Psoas muscle (tissue), 8 donors: ENCODE measurements around the gene ADCY10. TPM values are rescaled to one million over a fixed set of nuclear protein-coding genes. Genes with fewer than 3 reads are reported as not detected.
"Not testable (repeated sequence)": the region's sequence is repeated elsewhere in the genome, so short reads cannot be mapped to it uniquely, and the experiment has no call there.

Source experiments
- ATAC-seq, 4 donors: fragments of 200-7000 bp; cut with Tn5 transposase; one replicate each; pipeline ENCODE4 v1.9.1; 2020; ENCODE audit warnings: moderate library complexity in 3 of 4, mild to moderate bottlenecking in 2 of 4
- DNase-seq, 2 donors: peaks; one replicate each; pipeline ENCODE4 v3.0.0-alpha.2; 2020
- H3K27ac ChIP-seq: fragments of 200-600 bp; one replicate; pipeline ENCODE4 v1.8.0; 2022
- H3K27me3 ChIP-seq, 3 donors: fragments of 200-600 bp in 1 of 3; one replicate each; pipeline versions ENCODE4 v1.6.1 to v1.8.0; 2013 to 2022; ENCODE audit warnings: low read length in 2 of 3, mild to moderate bottlenecking in 2 of 3, moderate library complexity in 1 of 3; ENCODE audit not compliant: insufficient read depth in 3 of 3
- H3K36me3 ChIP-seq, 2 donors: fragments of 200-600 bp in 1 of 2; one replicate each; pipeline versions ENCODE4 v1.6.1 to v1.8.0; 2013 to 2022; ENCODE audit warnings: low read depth in 1 of 2, mild to moderate bottlenecking in 1 of 2, moderate library complexity in 1 of 2; ENCODE audit not compliant: insufficient read depth in 1 of 2
- H3K4me1 ChIP-seq: fragments of 200-600 bp; one replicate; pipeline ENCODE4 v1.8.0; 2022
- H3K4me3 ChIP-seq: fragments of 200-600 bp; one replicate; pipeline ENCODE4 v1.8.0; 2022; ENCODE audit warnings: mild to moderate bottlenecking
- H3K9me3 ChIP-seq: fragments of 200-600 bp; one replicate; pipeline ENCODE4 v1.8.0; 2022
- CTCF ChIP-seq: fragments of 200-600 bp; IDR thresholded peaks from one replicate; pipeline ENCODE4 v1.8.0; 2022; ENCODE audit warnings: antibody characterized with exemption
- WGBS, 3 donors: extraction: QIAGEN DNeasy Blood & Tissue Kit; methylation state at CpG; one replicate each; pipeline versions ENCODE4 v1.1.6 to v1.1.7; 2013; 5-methylcytosine and 5-hydroxymethylcytosine counted together
- intact Hi-C, 2 donors: fragments of 100-400 bp; cut with DNase I; formaldehyde crosslinking; loops; one replicate each; pipeline versions ENCODE4 v1.11.0 to v1.14.2; 2022
- polyA plus RNA-seq, 3 donors: library from polyadenylated mRNA; stranded (reverse); fragments of 200-250 nt; gene quantifications; one replicate each; pipeline ENCODE4 v1.2.3, GENCODE V29; 2013
- total RNA-seq, 4 donors: library from RNA; stranded (reverse); fragmentation: NEBNext Ultra II Directional in 2 of 4; extraction: Animal tissue kit (Norgen Biotek cat#: 25700) in 2 of 4; gene quantifications; one replicate each; pipeline versions ENCODE4 v1.2.1 to v1.2.4, GENCODE V29; 2021 to 2023
- donor health status: healthy with polysubstance abuse.
- donor health status: DM: no; HTN: no; CAD: no; lungs with moderate emphysema.
- donor health status: Bipolar disorder and iron deficiency.
- donor health status: healthy.
- donor health status: DM: yes; HTN: yes; CAD: no.
- donor health status: DM: no; HTN: no; CAD: no.
- donor health status: DM: no; HTN: no; CAD: no.
- donor health status: DM: yes; HTN: yes; CAD: no.

ADCY10 gene
- total and polyA plus RNA-seq, 7 donors = 0.01 to 0.54 (median 0.17) TPM

DNA sequence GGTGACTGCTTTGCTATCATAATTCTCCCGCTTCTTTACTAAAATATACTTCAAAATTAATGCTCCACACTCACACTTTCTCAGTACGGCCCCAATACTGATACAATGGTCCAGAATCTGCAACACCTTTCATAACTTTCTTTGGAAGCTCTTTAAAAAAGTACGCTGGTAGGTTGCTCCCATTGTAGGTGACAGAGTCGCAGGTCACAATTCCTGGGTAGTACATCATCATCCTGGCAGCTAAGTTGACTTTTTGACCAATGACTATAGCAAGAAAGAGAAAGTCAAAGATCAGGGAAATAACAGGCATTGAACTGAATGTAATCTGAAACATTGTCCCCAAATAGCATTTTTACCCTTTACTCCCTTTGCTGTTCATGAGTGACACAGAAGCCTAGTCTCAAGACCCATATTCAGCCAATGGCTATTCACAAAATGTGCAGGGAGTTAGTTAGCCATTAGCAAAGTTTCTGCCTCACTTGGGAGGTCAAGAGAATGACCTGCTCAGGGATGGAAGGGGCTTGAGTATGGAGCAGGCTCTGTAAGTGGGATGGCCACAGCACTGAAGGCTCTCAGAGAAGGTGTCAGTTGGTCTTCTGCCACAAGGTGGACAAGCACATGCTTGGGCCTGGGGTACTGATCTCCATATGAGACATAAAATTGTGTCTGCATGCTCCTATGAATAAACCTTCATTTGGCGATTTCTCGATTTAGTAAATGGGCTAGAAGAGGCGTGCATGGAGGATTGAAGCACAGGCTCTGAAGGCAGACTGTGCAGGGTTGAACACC is 35.4 kb downstream of the ADCY10 start:
- Histone ChIP-seq H3K4me3 (no peak overlapping the region), H3K27ac (no peak overlapping the region), H3K36me3 (no peaks in the 10 kb centered on the region), H3K9me3 (no peaks in the 10 kb centered on the region), H3K4me1 (no peaks in the 10 kb centered on the region), H3K27me3 (no peaks in the 10 kb centered on the region)
- WGBS, 3 donors = 97 to 98% (median 98%) methylated on average over 7 of the region's 7 CpGs
- ATAC-seq (no peak), DNase-seq (no peak)
- no peak for TF ChIP-seq CTCF
- intact Hi-C loops = no loop called here

DNA sequence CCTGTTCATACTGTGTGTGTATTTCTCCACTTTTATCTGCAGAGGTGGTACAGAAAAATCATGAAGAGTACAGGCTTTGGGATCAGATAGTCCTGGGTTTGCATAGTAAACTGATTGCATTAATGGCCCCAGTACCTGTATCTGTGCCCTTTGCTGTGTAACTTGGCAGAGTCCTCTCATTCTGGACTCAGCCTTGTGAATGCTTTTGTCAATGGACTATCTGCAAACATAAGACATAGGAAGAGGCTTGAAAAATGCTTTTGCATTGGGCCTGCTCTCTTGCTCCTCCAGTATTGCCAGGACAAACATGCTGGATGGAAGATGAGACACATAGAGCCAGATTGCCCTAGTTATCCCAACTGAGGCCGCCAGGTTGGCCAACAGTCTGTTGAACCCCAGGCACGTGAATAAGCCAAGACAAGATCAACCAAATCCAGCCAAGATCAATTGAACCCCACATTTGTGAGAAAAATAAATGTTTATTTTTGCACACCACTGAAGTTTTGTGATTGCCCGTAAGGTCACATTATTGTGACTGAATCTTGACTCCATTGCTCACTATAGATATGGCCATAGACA is 37.2 kb downstream of the ADCY10 start:
- Histone ChIP-seq H3K4me3 (no peak overlapping the region), H3K36me3 (no peaks in the 10 kb centered on the region), H3K9me3 (no peaks in the 10 kb centered on the region), H3K27ac (no peak overlapping the region), H3K4me1 (no peaks in the 10 kb centered on the region), H3K27me3 (no peaks in the 10 kb centered on the region)
- WGBS, 3 donors = 92 to 99% (median 93%) methylated on average over 3 of the region's 3 CpGs
- no peak for DNase-seq
- no peak for ATAC-seq
- intact Hi-C loops = no loop called here
- no peak for TF ChIP-seq CTCF

DNA sequence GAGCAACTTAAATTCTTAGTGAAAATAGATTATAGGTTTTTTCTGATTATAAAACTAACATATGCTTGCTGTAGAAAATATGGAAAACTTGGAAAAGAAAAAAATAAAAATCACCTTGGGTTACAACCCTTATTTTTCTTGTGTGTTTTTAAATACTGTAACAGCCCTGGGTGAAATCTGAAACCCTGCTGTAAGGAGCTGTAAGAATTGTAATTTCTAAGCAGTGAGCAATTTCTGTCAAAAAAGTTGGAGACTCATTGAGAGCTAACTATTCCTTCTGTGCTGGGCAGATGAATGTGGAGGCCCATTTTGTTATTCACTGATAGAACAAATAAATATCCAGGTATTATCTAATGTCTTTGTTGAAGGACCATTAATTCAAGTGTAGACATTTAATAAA is 42.6 kb downstream of the ADCY10 start:
- no peaks in the 10 kb centered on the region for H3K36me3 ChIP-seq
- DNase-seq = no peak
- no peaks in the 10 kb centered on the region for H3K27me3 ChIP-seq
- no peak for ATAC-seq
- no peak for TF ChIP-seq CTCF
- no peak overlapping the region for H3K27ac ChIP-seq
- H3K4me1 ChIP-seq = no peaks in the 10 kb centered on the region
- no peak overlapping the region for H3K4me3 ChIP-seq
- no peaks in the 10 kb centered on the region for H3K9me3 ChIP-seq
- intact Hi-C loops = no loop called here

- H3K27me3 ChIP-seq, H3K27ac ChIP-seq, H3K9me3 ChIP-seq, H3K4me3 ChIP-seq, intact Hi-C loops, DNase-seq, H3K36me3 ChIP-seq, H3K4me1 ChIP-seq, ATAC-seq: not testable (repeated sequence)
- WGBS, 3 donors = 69 to 74% (median 70%) methylated on average over 16 of the region's 16 CpGs
Observed at GRCh38 chr1:167869157-167870001, 44.6 kb downstream of the ADCY10 start.

DNA sequence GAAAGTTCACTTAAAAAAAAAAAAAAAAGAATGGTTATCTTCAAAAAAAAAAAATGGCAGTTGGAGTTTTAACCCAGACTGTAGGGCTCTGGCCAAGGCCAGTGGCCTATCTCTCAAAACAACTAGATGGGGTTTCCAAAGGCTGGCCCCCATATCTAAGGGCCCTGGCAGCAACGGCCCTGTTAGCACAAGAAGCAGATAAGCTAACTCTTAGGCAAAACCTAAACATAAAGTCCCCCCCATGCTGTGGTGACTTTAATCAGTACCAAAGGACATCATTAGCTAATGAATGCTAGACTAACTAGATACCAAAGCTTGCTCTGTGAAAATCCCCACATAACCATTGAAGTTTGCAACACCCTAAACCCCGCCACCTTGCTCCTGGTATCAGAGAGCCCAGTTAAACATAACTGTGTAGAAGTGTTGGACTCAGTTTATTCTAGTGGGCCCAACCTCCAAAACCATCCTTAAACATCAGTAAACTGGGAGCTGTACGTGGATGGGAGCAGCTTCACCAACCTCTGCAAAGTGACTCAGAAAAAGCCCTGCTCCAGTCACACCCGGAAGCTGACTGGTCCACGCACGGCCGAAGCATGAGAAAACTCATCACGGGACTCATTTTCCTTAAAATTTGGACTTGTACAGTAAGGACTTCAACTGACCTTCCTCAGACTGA is 47.1 kb downstream of the ADCY10 start:
- H3K4me1 ChIP-seq, H3K27me3 ChIP-seq, ATAC-seq, H3K9me3 ChIP-seq, H3K4me3 ChIP-seq, DNase-seq, H3K27ac ChIP-seq, intact Hi-C loops, H3K36me3 ChIP-seq: not testable (repeated sequence)
- 94 to 97% (median 96%) methylated on average over 8 of the region's 8 CpGs for WGBS, 3 donors

DNA sequence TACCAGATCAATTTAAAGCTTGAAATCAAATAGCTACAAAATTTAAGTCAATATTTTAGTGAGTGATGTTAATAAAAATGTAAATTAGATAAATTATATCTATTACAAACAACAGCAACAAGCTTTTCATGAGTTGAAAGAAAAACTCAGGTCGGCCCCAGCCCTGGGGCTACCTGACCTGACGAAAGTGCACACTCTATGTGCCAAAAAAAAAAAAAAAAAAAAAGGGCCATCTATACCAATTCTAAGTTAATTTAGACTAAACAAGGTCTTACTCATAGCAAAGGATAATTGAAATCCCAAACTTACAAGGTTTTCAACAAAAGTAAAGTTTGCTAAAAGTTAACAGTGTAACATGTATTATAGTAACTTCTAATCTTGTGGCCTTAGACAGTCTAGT is 47.6 kb downstream of the ADCY10 start:
- ATAC-seq, DNase-seq, H3K9me3 ChIP-seq, H3K27ac ChIP-seq, H3K36me3 ChIP-seq, H3K4me3 ChIP-seq, H3K27me3 ChIP-seq, H3K4me1 ChIP-seq, intact Hi-C loops: not testable (repeated sequence)
- WGBS, 3 donors = 88 to 97% (median 97%) methylated on average over 2 of the region's 2 CpGs

DNA sequence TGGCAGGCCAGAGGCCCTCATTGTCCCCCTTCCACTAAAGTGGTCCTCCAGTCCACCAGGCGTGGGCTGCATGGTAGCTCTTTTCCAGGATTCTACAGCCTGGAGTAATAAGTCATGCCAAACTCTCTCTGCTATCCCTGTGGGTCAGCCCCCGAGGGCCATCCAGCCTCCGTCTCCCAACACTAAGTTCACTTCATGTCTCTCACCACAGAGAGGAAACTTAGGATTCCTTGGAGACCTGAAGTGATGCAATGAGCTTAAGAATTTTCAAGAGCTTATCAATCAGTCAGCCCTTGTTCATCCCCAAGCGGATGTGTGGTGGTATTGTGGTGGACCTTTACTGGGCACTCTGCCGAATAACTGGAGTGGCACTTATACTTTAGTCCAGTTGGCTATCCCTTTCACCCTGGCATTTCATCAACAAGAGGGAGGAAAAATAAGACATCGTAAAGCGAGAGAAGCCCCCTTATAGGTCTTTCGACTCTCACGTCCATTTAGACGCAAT is 48.1 kb downstream of the ADCY10 start:
- ATAC-seq, H3K36me3 ChIP-seq, H3K4me3 ChIP-seq, H3K27ac ChIP-seq, H3K9me3 ChIP-seq, H3K27me3 ChIP-seq, DNase-seq, intact Hi-C loops, H3K4me1 ChIP-seq: not testable (repeated sequence)
- WGBS, 3 donors = 92 to 93% (median 93%) methylated on average over 10 of the region's 10 CpGs

DNA sequence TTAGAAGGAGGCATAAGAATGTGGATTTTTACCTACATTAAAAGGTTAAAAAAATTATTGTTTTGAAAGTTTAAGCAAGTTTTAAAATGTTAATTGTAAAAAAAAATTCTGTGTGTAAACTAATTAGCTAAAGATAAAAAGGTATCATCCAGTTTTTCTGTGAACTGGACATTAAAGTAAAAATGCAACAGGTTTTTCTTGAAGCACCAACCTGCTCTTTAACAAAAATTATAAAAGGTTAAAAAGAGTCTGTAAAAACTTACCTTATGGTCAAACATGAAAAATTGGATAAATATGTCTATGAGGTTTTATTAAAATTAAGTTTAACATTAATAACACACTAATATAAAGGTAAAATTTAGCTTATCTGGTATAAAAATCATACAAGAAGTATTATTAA is 48.7 kb downstream of the ADCY10 start:
- ATAC-seq, H3K4me3 ChIP-seq, intact Hi-C loops, H3K27ac ChIP-seq, H3K36me3 ChIP-seq, H3K27me3 ChIP-seq, H3K4me1 ChIP-seq, H3K9me3 ChIP-seq, DNase-seq: not testable (repeated sequence)
